Kidney (tissue), 14 donors: Measurements from ENCODE around the gene CHD9NB. TPM values are rescaled to one million over a fixed set of nuclear protein-coding genes. Genes with fewer than 3 reads are reported as not detected.

ENCODE experiments used
- DNase-seq, 5 donors: peaks; one replicate each; pipeline ENCODE4 v3.0.0-alpha.2; 2013 to 2020
- FAIRE-seq: peaks from 2 replicates; lab custom pipeline; 2012; peaks lifted over from hg19 to GRCh38; lab: Jason Lieb, UNC
- H3K27ac ChIP-seq, 2 donors: one replicate each; pipeline ENCODE4 v1.7.0; 2013; ENCODE audit warnings: low read depth in 2 of 2, low read length in 2 of 2, inconsistent platforms in 1 of 2
- H3K27me3 ChIP-seq: one replicate; pipeline ENCODE4 v1.7.1; 2013; ENCODE audit warnings: low read length, inconsistent platforms; ENCODE audit not compliant: control insufficient read depth, insufficient read depth
- H3K36me3 ChIP-seq, 3 donors: one replicate each; pipeline versions ENCODE4 v1.7.0 to v1.7.1; 2013; ENCODE audit warnings: low read length in 3 of 3, control low read depth in 1 of 3, inconsistent platforms in 1 of 3; ENCODE audit not compliant: insufficient read depth in 3 of 3, control insufficient read depth in 2 of 3
- H3K4me1 ChIP-seq, 3 donors: one replicate each; pipeline versions ENCODE4 v1.7.0 to v1.7.1; 2013; ENCODE audit warnings: low read length in 3 of 3, inconsistent platforms in 1 of 3, low read depth in 1 of 3; ENCODE audit not compliant: control insufficient read depth in 2 of 3, insufficient read depth in 2 of 3
- H3K4me3 ChIP-seq, 3 donors: one replicate each; pipeline versions ENCODE4 v1.7.0 to v1.8.1; 2013; ENCODE audit warnings: low read length in 3 of 3, control low read depth in 1 of 3, inconsistent platforms in 1 of 3
- H3K9ac ChIP-seq, 3 donors: one replicate each; pipeline versions ENCODE4 v1.7.0 to v1.7.1; 2013; ENCODE audit warnings: low read length in 3 of 3, control low read depth in 1 of 3, inconsistent platforms in 1 of 3
- H3K9me3 ChIP-seq, 3 donors: one replicate each; pipeline versions ENCODE4 v1.7.0 to v1.7.1; 2013; ENCODE audit warnings: low read length in 3 of 3, control low read depth in 1 of 3, inconsistent platforms in 1 of 3; ENCODE audit not compliant: control insufficient read depth in 2 of 3, insufficient read depth in 1 of 3
- intact Hi-C: fragments of 100-400 bp; cut with DNase I; formaldehyde crosslinking; loops from one replicate; pipeline ENCODE4 v1.11.1; 2022
- polyA plus RNA-seq: library from polyadenylated mRNA; stranded (reverse); fragments of 350-450 nt; fragmentation: Illumina TruSeq; extraction: RNeasy Lipid Tissue Mini Kit (QIAGEN cat#74804); gene quantifications from one replicate; pipeline ENCODE4 v1.2.3, GENCODE V29; 2014; ENCODE audit warnings: low read depth, low replicate concordance; ENCODE audit not compliant: insufficient read depth
- total RNA-seq: library from RNA; stranded (reverse); fragmentation: NEBNext Ultra II Directional; extraction: Animal tissue kit (Norgen Biotek cat#: 25700); gene quantifications from one replicate; pipeline ENCODE4 v1.2.1, GENCODE V29; 2021
- TF ChIP-seq, protein P1 (sequence below): IDR thresholded peaks from 3 replicates; pipeline ENCODE4 v1.5.1; 2012; ENCODE audit warnings: mild to moderate bottlenecking, moderate library complexity, borderline replicate concordance; ENCODE audit not compliant: insufficient read depth; ENCODE audit errors: extremely low read depth
- donor health status: control.
- donor health status: control.
- donor health status: control.
- donor health status: control.
- donor health status: control.
- donor health status: DM: yes; HTN: yes; CAD: no.
- donor health status: Normal renal cell carcinoma (clear cell type).

Gene CHD9NB
- total and polyA plus RNA-seq, 2 donors from 2014 or later: 9.8 to 26.2 TPM

DNA sequence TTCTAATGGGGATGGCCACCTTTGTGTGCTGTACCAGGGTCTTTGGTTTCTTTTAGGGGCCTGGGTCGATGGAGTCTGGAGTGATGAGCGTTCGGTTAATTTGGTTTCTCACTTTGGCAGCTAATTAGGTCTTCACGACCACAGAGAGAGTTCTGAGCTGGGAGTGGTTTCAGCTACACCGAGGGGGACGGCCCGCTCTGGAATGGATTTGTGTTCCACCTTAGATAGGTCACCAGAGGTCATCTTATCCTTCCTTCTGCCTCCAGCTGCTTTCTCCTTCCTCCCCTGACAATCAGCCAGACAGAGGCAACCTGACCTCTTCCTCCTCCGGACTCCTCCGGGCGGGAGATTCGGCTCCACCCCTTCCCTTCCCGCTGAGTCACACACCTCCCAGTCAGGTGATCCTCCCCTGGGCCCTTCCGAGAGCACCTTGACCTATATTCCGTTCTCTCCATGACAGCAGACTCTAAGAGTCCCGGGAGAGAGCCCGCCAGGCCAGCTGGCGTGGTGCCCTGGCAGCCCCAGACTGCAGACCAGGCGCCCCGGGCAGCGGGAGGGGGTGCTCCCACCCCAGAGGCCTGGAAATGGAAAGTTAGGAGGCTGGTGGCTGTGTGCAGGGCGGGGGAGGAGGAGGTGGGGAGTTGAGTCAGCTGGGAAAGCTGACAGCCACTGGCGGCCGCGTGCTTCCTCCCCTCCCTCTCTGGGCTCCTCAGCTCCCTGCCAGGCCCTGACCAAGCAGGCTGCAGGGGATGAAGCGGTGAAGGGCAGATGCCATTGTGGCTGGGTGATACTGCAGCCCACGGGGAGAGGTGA lies 46.8 kb upstream of the CHD9NB start:
- TF ChIP-seq, protein P1, sequence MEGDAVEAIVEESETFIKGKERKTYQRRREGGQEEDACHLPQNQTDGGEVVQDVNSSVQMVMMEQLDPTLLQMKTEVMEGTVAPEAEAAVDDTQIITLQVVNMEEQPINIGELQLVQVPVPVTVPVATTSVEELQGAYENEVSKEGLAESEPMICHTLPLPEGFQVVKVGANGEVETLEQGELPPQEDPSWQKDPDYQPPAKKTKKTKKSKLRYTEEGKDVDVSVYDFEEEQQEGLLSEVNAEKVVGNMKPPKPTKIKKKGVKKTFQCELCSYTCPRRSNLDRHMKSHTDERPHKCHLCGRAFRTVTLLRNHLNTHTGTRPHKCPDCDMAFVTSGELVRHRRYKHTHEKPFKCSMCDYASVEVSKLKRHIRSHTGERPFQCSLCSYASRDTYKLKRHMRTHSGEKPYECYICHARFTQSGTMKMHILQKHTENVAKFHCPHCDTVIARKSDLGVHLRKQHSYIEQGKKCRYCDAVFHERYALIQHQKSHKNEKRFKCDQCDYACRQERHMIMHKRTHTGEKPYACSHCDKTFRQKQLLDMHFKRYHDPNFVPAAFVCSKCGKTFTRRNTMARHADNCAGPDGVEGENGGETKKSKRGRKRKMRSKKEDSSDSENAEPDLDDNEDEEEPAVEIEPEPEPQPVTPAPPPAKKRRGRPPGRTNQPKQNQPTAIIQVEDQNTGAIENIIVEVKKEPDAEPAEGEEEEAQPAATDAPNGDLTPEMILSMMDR: peak; percentile 8
- Histone ChIP-seq H3K4me3 (peak overlapping the region; percentile 21 to 56 (median 31)), H3K9me3 (no peaks in the 10 kb centered on the region), H3K27me3 (no peaks in the 10 kb centered on the region), H3K27ac (peak overlapping the region; percentile 87 to 93), H3K36me3 (no peaks in the 10 kb centered on the region), H3K4me1 (peaks cover 4 to 20% (median 17%) of the 10 kb centered on the region in 3 donors), H3K9ac (peak overlapping the region in 2 of 3 donors; percentile 34 to 42)
- DNase-seq (peak; percentile 88 to 97 (median 93)), FAIRE-seq (peak; percentile 17)
- intact Hi-C loops: no loop called here

DNA sequence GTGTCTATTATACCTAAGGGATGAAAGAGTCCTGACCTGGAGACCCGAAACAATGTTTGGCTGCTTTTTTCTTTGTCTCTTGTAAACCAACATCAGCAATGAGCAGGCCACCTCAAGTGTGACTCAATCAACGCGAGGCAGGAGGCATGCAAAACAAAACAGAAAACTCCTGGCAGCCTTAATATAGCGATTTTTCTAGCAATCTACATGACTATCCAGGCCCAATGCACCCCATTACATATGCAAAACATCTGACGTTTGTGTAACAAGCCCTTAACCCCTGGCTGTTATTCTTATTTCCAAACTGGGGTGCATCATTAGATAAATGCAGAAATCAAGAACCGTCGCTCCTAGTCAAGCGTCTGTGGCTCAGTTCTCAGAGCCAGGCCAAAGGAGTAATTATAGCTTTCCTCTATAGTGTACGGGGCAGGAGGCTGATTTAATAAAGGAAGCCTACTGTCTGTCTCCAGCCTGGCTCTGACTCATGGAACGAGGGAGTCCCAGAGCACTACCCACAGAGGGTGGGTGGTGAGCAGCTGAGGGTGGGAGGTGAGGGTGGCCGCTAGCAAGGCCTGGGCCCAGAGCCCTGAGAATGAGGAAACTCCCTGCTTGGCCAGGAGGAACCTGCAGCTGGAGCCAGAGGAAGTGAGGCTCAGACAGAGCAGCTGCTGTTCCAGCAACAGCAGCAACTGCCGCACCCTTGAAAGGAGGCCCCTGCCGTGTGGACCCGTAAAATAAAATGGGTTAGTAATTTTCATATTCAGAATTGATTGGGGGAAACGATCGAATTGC lies 46.0 kb upstream of the CHD9NB start:
- TF ChIP-seq, protein P1: no peak
- FAIRE-seq: no peak
- DNase-seq: peak; percentile 65 to 93 (median 76)
- Histone ChIP-seq H3K4me1 (peaks cover 4 to 19% (median 18%) of the 10 kb centered on the region in 3 donors), H3K27ac (peak overlapping the region; percentile 87 to 93), H3K9ac (peak overlapping the region in 1 of 3 donors; percentile 42), H3K36me3 (no peaks in the 10 kb centered on the region), H3K9me3 (no peaks in the 10 kb centered on the region), H3K4me3 (peak overlapping the region in 2 of 3 donors; percentile 2 to 21), H3K27me3 (no peaks in the 10 kb centered on the region)
- intact Hi-C loops: no loop called here

DNA sequence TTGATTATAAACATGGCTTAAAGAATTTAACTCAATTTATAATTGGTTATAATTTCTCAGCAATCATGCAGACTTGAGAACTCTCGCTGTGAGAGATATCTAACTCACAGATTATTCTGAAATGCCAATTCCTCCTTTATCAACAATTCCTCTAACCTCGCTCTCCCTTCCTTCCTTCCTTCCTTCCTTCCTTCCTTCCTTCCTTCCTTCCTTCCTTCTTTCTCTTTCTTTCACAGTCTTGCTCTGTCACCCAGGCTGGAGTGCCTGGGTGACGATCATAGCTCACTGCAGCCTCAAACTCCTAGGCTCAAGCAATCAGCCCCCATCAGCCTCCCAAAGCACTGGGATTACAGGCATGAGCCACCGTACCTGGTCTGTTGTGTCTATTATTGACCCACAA lies 44.5 kb upstream of the CHD9NB start:
- intact Hi-C loops: no loop called here
- no peak overlapping the region for H3K4me3 ChIP-seq
- no peak overlapping the region for H3K27ac ChIP-seq
- no peak for DNase-seq
- no peak for FAIRE-seq
- H3K9ac ChIP-seq: no peak overlapping the region
- H3K9me3 ChIP-seq: no peaks in the 10 kb centered on the region
- TF ChIP-seq, protein P1: no peak
- no peaks in the 10 kb centered on the region for H3K36me3 ChIP-seq
- H3K27me3 ChIP-seq: no peaks in the 10 kb centered on the region
- H3K4me1 ChIP-seq: peaks cover 4 to 25% (median 18%) of the 10 kb centered on the region in 3 donors
